Hepatocyte (in vitro differentiated cells): Measurements from ENCODE around the gene TELO2.

ENCODE experiments used
- EZH2 ChIP-seq: fragments of 200-600 bp; sonication (generic); IDR thresholded peaks from 2 replicates; pipeline ENCODE4 v1.6.1; 2016; ENCODE audit warnings: antibody characterized with exemption, mild to moderate bottlenecking, borderline replicate concordance
- TF ChIP-seq, protein P1 (sequence below): fragments of 200-600 bp; sonication (generic); IDR thresholded peaks from 2 replicates; pipeline ENCODE4 v1.5.1; 2016; ENCODE audit warnings: antibody characterized with exemption, mild to moderate bottlenecking; ENCODE audit not compliant: poor library complexity

DNA sequence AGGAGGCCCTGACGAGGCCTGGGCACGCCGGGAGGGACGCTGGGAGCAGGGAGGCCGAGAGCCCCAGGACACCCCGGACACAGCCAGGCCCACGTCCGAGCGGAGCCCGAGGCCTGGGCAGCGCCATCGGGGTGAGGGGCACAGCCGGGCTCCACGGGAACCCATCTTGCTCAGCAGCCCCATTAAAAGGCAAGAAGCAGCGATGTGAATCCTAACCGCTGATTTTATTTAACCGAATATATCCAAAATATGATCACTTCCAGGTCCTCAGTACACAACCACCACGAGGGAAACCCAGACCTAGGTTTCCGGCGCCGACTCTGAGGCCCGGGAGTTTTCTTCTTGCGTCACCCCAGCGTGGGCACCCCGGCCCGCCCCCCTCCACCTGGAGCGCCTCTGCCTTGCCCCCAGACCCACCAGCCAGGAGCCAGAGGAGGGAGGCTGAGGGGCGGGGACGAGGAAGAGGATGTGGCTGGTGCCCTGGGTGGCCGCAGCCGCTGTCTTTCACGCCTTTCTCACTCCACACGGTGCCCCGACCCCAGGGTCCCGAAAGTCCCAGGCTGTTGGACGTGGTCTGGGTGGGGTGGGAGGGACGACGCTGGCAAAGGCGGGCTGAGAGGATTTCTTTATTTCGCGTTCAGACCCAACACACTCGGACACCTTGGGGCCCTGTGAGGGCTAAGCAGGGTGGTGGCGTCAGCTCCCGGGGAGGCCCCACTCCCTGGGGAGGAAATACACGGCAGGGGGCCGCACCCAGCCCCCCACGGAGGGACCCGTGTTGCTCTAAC lies 48.2 kb upstream of the TELO2 start:
- TF ChIP-seq, protein P1, sequence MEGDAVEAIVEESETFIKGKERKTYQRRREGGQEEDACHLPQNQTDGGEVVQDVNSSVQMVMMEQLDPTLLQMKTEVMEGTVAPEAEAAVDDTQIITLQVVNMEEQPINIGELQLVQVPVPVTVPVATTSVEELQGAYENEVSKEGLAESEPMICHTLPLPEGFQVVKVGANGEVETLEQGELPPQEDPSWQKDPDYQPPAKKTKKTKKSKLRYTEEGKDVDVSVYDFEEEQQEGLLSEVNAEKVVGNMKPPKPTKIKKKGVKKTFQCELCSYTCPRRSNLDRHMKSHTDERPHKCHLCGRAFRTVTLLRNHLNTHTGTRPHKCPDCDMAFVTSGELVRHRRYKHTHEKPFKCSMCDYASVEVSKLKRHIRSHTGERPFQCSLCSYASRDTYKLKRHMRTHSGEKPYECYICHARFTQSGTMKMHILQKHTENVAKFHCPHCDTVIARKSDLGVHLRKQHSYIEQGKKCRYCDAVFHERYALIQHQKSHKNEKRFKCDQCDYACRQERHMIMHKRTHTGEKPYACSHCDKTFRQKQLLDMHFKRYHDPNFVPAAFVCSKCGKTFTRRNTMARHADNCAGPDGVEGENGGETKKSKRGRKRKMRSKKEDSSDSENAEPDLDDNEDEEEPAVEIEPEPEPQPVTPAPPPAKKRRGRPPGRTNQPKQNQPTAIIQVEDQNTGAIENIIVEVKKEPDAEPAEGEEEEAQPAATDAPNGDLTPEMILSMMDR, result no peak
- no peak for TF ChIP-seq EZH2
